ENCODE measurements around the gene FBLN5.
A peak's percentile ranks its signal among the peaks of the same experiment; 100 is the strongest.

The FBLN5 gene

DNA sequence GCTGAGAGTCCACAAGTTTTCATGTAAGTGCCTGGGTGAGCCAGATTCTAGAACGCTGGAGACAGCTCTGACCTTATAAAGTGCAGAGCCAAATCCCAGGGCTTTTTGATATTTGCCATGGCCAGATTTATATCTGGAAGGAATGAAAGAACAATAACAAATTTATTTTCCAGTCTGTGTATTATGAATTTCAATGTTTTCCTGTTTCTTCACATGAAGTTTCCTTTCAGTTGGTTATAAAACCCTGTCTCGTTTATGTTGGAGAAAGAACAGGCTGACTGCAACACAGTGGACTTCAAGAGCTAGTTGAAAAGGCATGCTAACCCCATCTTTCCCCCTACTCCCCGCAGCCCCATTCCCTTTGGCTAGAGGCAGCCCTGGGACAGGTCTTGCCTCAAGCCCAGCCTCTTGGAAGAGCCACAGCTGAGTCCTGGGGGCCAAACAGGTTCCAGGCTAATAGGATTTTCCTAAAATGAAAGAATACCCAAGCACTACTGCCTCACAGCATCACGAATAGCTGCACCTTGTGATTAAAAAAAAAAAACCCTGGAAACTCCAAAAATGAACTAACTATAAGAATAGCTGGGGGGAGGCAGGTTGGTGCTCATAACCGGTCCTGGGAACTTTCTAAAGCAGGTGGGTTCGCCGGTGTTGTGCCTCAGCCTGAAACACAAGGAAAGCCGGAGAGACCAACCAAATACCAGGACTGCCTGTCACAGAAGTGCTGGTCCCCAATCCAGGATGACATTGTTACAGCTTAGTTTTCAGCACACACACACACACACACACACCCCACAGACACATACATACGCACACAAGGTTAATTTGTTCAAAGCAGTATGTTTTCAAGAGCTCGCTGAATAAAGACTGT lies 1.5 kb downstream of the FBLN5 start:
- no peak for DNase-seq

- DNase-seq = no peak
Measured at GRCh38 chr14:91942946-91943345, 4.5 kb downstream of the FBLN5 start.

GRCh38 chr14:91942128-91942527 lies 5.4 kb downstream of the FBLN5 start:
- no peak for DNase-seq

DNA sequence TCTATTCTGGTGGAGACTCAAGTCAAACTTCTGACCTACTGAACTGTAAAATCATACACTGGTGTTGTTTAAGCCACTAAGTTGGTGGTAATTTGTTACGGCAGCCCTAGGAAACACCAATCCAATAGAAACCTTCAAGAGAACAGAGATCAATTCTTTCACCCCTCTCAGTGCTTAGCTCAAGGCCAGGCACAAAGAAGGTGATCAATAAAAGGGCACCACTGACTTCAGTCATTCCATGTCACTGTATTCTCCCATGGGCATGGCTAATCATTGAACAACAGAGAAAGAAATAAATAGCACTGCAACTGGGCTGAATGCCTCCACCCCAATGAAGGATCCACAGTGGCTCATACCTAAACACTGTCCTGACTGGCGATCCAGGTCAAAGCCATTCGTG lies 7.3 kb downstream of the FBLN5 start:
- no peak for DNase-seq

DNA sequence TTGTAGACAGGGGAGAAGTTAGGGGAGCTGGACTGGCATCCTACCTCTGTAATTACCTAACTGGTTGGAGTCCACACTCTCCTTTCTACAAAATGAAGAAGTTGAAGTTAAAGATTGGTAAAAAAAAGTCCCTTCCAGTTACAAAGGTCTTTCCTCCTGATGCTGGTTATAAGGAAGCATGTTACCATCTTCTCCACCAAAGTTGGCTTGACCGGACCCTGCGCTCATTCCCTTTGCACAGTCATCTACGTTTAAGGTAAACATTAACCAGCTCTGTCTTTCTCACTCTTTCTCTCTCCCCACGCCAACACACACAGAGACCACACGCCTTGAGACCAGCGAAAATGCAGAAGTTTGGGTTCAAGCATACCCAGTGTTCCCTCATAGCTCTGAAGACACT lies 11.9 kb downstream of the FBLN5 start:
- DNase-seq = no peak

DNA sequence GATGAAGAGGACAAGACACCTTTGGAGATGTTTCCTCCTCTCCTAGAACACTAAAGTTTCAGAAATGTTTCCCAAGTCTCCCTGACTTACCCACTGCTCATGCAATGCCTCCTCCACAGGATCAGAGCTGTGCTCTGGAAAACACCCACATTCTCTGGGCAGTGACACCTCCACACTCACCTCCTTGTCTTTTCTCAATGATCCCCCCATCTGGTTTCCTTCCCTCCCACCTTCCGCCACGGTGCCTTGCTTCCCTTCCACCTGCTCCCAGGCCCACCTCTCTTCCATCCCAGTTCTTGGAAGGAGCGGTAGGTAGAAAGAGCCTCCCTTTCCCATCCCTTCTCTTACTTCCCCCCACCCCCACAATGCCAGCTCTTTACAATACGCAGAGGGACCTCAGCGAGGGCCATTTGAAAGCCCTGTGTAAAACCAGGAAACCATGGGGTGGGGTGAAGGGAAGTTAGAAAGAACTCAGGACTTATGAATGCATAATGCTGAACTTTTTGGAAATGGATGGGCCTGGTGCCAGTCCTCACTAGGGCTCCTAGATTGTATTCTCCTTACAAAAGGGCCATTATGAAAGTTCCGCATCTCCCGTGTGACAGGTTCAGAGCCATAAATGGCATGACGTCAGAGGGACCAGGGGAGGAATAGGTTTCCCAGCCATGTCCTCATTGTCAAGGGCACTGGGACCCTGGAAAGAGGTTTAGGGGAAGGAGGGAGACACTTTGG lies 12.8 kb downstream of the FBLN5 start:
- DNase-seq = no peak

DNA sequence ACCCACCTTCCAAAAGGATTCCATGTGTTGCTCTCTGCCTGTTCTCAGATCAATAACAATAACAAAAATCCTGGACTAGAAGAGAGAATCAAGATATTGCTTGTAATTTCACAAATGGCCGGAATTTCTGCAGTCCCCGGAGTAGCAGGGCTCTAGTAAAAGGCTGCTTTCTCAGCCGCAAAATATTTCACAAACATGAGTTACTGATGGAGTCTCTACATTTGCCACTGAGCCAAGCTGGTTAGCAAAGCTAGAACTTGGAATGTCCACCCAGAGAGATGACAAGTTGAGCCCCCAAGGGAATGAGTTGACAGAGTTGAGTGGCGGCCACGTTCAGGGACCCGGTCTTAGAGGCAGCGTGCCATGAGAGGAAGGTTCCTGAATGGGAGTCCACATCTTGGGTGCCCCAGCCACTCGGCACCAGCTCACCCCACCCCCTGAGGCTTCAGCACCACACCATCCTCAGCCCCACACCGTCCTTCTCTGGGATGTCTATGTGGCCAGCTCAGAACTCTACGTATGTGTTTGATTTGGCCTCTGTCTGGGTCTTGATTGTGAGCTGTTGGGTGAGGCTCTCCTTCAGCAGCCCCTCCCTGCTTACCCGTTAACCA lies 15.9 kb downstream of the FBLN5 start:
- DNase-seq = no peak

GRCh38 chr14:91929700-91930099 lies 17.8 kb downstream of the FBLN5 start:
- DNase-seq = no peak

DNA sequence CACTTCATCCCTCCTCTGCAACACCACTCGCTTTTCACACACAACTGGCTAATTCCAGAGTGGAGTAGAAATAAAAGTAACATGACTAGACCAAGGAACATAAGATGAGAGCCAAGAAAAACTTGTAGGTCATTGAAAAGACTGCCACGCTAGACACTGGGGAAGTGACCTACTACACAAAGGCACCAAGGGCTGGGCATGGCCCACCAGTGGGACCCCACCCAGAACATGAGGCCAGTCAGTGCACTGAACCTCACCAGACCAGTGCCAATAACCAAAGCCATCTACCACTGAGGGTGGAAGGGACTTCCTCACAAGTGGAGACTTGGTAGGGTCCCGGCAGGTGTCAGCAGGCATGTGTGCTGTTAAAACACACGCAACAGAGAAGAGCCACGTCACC lies 19.7 kb downstream of the FBLN5 start:
- DNase-seq = no peak

- DNase-seq = no peak
Measured at GRCh38 chr14:91927191-91927590, 20.3 kb downstream of the FBLN5 start.

DNA sequence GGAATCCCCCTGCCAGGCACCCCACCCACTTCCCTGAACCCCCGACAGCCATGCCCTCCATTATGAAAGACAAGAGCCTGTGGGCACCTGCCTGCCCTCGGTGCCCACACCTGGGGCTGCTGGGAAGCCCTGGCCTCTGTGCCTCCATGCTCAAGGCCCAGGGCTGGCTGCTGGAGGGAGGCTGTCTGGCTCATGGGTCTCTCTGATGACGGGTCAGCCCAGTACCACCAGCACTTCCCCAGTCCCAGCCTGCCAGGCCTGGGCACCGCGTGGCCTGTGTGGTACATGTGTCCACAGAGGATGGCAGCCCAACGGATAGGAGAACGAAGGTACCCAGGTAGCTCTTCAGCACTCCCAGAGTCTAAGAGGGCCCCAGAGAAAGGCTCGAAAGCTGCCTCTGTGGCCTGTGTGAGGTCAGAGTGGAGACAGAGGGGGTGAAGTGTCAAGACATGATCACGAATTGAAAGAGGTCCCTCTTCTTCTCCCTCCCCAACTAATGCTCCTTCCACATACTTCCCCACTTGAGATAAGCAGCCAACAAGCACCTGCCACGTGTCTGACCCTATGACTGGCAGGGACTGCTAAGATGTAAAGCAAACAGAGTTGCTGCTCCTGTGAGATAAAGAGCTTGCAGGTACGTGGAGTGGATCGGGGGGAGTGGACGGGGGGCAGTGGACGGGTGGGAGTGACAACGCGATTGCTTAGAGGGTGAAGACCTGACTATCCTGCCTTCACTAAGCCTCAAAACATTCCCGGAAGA lies 21.2 kb downstream of the FBLN5 start:
- DNase-seq = no peak

DNA sequence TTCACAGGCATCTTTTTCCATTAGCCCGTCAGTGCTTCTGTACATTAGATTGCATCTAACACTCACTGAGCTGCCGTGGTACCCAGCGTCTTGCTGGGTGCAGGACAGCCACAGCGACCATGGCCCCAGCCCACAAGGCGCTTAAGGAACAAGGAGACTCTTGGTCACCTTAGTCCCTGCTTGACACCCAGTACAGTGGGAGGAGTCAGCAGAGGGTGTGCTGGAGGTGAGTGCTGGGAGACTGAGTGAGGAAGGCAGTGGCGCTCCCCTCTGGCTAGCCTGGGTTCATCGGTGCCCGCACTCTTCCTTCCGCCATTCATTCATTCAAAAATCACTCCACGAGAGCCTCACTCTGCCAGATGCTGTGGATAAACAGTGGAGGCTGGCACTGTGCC lies 21.8 kb downstream of the FBLN5 start:
- DNase-seq = no peak

DNA sequence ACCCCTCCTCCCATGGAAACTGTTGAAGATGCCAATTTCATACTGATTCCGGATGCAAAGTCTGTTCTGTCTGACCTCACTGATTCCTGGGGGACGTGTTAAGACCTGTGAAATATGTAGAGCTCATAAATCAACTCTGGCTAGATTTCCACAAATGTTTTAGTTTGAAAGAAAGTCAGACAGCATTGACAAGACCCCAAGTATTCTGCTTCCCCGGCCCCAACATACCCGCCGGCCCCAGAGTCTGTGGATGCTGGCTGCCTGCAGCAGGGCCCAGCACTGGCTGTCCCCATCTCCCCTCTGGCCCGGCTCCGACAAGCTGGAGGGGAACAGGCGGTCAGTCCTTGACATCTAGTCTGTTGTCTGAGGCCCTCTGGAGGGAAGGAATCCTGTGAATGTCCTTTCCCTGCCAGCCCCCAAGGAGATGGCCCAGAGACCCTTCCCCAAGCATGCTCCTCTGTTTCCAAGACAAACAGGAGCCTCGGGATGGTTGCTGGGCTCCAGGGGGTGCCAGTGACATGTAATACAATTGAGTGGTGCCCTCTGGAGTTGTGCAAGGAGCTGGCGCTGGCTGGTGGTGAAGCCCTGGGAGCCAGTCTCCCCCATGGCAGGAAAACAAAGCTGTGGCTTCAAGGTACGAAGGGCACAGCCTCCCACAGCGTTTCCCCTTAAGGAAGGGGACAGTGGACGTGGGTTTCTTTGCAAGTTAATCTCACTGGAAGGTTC lies 22.3 kb downstream of the FBLN5 start:
- DNase-seq = no peak

DNA sequence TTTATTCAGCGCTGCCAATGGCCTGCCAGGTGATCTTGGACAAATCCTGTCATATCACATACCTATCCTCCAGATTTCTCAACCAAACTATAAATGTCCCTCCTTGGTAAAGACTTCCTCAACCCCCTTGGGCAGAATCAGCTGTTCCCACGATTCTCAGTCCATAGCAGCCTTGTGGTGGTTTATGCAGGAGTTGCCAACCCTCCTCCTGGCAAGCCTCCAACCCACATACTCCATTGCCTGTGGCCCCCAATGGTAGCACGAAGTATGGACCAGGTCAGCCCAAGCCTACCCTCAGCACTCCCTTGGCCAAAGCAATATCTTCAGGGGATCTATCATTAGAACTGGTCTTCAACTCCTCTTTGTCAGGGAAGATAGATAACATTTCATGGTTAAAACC lies 27.0 kb downstream of the FBLN5 start:
- DNase-seq = peak; percentile 12

GRCh38 chr14:91919814-91920213 lies 27.7 kb downstream of the FBLN5 start:
- no peak for DNase-seq

DNA sequence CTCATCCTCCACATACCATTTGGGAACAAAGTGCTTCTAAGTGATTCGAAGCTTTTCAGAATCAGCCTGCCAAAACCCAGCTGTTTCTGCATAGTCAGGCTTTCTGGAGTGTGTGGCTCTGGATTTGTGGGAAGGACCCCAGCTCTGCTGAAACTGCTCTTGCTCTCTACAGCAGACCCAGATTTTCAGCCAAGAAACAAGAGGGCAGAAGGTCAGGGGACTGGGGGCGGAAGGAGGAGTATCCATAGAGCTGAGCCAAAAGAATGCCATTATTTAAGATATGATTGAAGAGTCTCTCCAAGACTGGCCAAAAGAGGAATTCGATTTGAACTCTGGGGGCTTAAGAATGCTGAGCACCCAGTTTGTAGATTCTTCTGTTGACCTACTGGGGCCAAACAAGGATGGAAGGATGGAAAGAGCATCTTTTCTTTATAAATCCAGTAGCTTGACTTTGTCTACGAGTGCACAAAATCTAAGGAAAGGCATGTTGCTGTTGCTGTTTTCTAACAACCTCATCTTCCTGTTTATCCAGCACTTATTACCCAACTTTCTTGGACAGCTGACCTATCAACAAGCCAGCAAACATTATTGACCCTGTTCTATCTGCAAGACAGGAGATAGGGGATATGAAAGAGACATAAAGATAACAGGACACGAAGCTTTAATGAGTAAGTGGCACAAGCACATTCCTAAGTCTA lies 29.2 kb downstream of the FBLN5 start:
- DNase-seq = no peak

- no peak for DNase-seq
Measured at GRCh38 chr14:91912035-91912434, 35.5 kb downstream of the FBLN5 start.

- peak; percentile 88 for DNase-seq
Measured at GRCh38 chr14:91911474-91912032, 35.9 kb downstream of the FBLN5 start.

GRCh38 chr14:91910196-91910595 lies 37.3 kb downstream of the FBLN5 start:
- no peak for DNase-seq

DNA sequence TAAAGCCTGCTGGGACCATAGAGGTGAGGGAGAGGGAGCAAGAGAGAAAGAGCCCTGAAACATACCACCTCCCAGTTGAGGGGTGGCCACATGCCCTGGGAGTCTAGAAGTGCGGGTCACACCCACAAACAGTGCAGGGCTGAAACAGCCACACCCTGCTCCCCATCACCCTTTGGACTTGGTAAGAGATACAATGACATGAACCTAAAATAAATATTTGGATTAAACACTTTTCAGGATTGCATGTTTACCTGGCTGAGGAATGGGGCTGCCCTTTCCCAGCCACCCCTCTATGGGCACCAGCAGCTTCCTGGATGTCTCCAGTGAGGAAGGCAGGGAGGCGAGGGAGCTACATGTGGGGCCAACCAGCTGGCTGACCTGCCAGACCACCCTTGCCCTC lies 41.1 kb downstream of the FBLN5 start:
- no peak for DNase-seq

GRCh38 chr14:91904956-91905645 lies 42.4 kb downstream of the FBLN5 start:
- no peak for DNase-seq

Data from hematopoietic multipotent progenitor cell treated with erythropoietin and hydrocortisone succinate and interleukin-3 and kit ligand, for 4 days (in vitro differentiated cells).